NCI-H2081 treated with DMSO at 0.1 percent for 48 hours (cell line): ENCODE measurements around the gene FAM43B.

Experiments
- DNase-seq: peaks from one replicate; lab custom pipeline; 2025; lab: John Stamatoyannopoulos, UW

The FAM43B gene

GRCh38 chr1:20593756-20594155 lies 41.4 kb downstream of the FAM43B start:
- no peak for DNase-seq

- no peak for DNase-seq
These were observed 42.4 kb downstream of the FAM43B start for GRCh38 chr1:20594746-20595145.

GRCh38 chr1:20596106-20596505 lies 43.7 kb downstream of the FAM43B start:
- DNase-seq = no peak

- no peak for DNase-seq
These were observed 45.3 kb downstream of the FAM43B start for GRCh38 chr1:20597650-20598049.

GRCh38 chr1:20600156-20600555 lies 47.8 kb downstream of the FAM43B start:
- no peak for DNase-seq

- no peak for DNase-seq
These were observed 48.9 kb downstream of the FAM43B start for GRCh38 chr1:20601129-20601825.

GRCh38 chr1:20602851-20603450 lies 50.6 kb downstream of the FAM43B start:
- DNase-seq = no peak

- no peak for DNase-seq
These were observed 51.4 kb downstream of the FAM43B start for GRCh38 chr1:20603504-20604464.
